Neutrophil (primary cell): ENCODE results near the gene MYL10.

Experiments
- H3K27ac ChIP-seq: fragments of 200-600 bp; sonication (generic); 2 replicates; pipeline ENCODE4 v1.5.1; 2016; ENCODE audit warnings: mild to moderate bottlenecking, moderate library complexity
- H3K27me3 ChIP-seq: fragments of 200-600 bp; sonication (generic); 2 replicates; pipeline ENCODE4 v1.6.0; 2016; ENCODE audit warnings: mild to moderate bottlenecking
- H3K36me3 ChIP-seq: fragments of 200-600 bp; sonication (generic); 2 replicates; pipeline ENCODE4 v1.5.1; 2017
- H3K4me1 ChIP-seq, 2 experiments: fragments of 200-600 bp in 1 of 2; sonication (generic) in 1 of 2; 1 replicate in 1 of 2; 2 replicates in 1 of 2; pipeline versions ENCODE4 v1.5.1 to v1.6.1; 2013 to 2016; ENCODE audit warnings: low read depth in 1 of 2, low read length in 1 of 2, mild to moderate bottlenecking in 1 of 2, moderate library complexity in 1 of 2; ENCODE audit not compliant: control insufficient read depth in 1 of 2, insufficient read depth in 1 of 2
- H3K4me3 ChIP-seq, 2 experiments: fragments of 200-600 bp in 1 of 2; sonication (generic) in 1 of 2; 1 replicate in 1 of 2; 2 replicates in 1 of 2; pipeline ENCODE4 v1.5.1; 2013 to 2016; ENCODE audit warnings: low read depth in 1 of 2, low read length in 1 of 2, mild to moderate bottlenecking in 1 of 2, moderate library complexity in 1 of 2
- H3K9me3 ChIP-seq: fragments of 200-600 bp; sonication (generic); 2 replicates; pipeline ENCODE4 v1.5.1; 2016
- TF ChIP-seq, protein P1 (sequence below): fragments of 200-600 bp; sonication (generic); IDR thresholded peaks from 2 replicates; pipeline ENCODE4 v1.5.1; 2016; ENCODE audit warnings: antibody characterized with exemption

MYL10 gene

DNA sequence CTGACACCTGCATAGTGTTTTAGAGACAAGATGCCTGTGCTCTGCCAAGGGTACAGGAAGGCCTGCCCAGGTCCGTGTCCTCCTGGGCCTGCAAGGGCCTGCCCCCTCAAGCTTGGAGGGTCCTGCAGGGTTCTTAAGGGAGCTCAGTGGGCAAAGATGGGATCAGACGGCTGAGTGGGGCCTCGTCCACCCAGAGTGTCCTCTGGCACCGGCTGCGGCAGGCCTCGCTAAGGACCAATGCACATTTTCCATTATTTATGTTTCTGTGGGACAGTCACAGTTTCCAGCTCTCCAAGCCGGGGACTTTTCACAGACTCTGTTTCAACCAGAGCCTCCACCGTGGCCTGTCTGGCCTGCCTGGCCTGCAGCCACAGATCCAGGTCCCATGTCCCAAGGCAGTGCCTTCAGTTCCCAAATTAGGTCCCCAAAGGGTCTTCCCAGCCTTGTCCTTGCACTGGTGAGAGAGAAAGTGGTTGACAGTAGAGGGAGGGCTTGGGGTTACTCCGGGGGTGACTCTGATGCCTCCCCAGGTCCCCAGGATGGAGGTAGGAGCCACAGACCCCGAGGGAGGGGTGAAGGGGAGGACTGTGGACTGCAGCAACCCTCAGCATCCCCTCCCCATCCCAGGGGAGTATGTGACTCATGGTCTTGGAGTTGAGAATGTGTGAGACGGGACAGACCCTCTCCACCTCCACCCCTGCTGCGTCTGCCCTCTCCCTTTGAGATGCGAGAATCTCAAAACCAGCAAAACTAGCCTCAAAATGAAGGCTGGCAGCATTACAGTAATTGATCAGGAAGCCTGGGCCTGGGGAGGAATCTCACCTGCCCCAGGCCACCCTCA, 14.8 kb downstream of the MYL10 start:
- H3K9me3 ChIP-seq: no peaks in the 10 kb centered on the region
- H3K27me3 ChIP-seq: no peaks in the 10 kb centered on the region
- H3K4me1 ChIP-seq: no peaks in the 10 kb centered on the region
- no peak overlapping the region for H3K27ac ChIP-seq
- no peak overlapping the region for H3K4me3 ChIP-seq
- no peaks in the 10 kb centered on the region for H3K36me3 ChIP-seq
- TF ChIP-seq, protein P1, sequence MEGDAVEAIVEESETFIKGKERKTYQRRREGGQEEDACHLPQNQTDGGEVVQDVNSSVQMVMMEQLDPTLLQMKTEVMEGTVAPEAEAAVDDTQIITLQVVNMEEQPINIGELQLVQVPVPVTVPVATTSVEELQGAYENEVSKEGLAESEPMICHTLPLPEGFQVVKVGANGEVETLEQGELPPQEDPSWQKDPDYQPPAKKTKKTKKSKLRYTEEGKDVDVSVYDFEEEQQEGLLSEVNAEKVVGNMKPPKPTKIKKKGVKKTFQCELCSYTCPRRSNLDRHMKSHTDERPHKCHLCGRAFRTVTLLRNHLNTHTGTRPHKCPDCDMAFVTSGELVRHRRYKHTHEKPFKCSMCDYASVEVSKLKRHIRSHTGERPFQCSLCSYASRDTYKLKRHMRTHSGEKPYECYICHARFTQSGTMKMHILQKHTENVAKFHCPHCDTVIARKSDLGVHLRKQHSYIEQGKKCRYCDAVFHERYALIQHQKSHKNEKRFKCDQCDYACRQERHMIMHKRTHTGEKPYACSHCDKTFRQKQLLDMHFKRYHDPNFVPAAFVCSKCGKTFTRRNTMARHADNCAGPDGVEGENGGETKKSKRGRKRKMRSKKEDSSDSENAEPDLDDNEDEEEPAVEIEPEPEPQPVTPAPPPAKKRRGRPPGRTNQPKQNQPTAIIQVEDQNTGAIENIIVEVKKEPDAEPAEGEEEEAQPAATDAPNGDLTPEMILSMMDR: no peak

GRCh38 chr7:101612885-101613515, 16.1 kb downstream of the MYL10 start:
- Histone ChIP-seq H3K4me1 (no peaks in the 10 kb centered on the region), H3K27me3 (no peaks in the 10 kb centered on the region), H3K36me3 (no peaks in the 10 kb centered on the region), H3K27ac (no peak overlapping the region), H3K4me3 (no peak overlapping the region), H3K9me3 (no peaks in the 10 kb centered on the region)
- TF ChIP-seq, protein P1: no peak

- H3K36me3 ChIP-seq: no peaks in the 10 kb centered on the region
- H3K27me3 ChIP-seq: no peaks in the 10 kb centered on the region
- TF ChIP-seq, protein P1: no peak
Measured at GRCh38 chr7:101608772-101609713, 20.1 kb downstream of the MYL10 start.

GRCh38 chr7:101606498-101606923, 22.6 kb downstream of the MYL10 start:
- Histone ChIP-seq H3K27ac (no peak overlapping the region), H3K4me1 (no peaks in the 10 kb centered on the region), H3K9me3 (no peaks in the 10 kb centered on the region), H3K4me3 (no peak overlapping the region), H3K27me3 (no peaks in the 10 kb centered on the region), H3K36me3 (no peaks in the 10 kb centered on the region)
- TF ChIP-seq, protein P1: no peak

More at GRCh38 chr7:101608772-101609713, 20.1 kb downstream of the MYL10 start:
- Histone ChIP-seq H3K4me1 (no peaks in the 10 kb centered on the region), H3K4me3 (no peak overlapping the region), H3K27ac (no peak overlapping the region), H3K9me3 (no peaks in the 10 kb centered on the region)
